ENCODE results near the gene AP1M1.

- TF ChIP-seq, protein P1, sequence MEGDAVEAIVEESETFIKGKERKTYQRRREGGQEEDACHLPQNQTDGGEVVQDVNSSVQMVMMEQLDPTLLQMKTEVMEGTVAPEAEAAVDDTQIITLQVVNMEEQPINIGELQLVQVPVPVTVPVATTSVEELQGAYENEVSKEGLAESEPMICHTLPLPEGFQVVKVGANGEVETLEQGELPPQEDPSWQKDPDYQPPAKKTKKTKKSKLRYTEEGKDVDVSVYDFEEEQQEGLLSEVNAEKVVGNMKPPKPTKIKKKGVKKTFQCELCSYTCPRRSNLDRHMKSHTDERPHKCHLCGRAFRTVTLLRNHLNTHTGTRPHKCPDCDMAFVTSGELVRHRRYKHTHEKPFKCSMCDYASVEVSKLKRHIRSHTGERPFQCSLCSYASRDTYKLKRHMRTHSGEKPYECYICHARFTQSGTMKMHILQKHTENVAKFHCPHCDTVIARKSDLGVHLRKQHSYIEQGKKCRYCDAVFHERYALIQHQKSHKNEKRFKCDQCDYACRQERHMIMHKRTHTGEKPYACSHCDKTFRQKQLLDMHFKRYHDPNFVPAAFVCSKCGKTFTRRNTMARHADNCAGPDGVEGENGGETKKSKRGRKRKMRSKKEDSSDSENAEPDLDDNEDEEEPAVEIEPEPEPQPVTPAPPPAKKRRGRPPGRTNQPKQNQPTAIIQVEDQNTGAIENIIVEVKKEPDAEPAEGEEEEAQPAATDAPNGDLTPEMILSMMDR (IDR thresholded peaks at IDR 0.05), result no peak
- no peak for TF ChIP-seq POLR2A (IDR thresholded peaks at IDR 0.05)
Measured at GRCh38 chr19:16266586-16266942, 68.9 kb downstream of the AP1M1 start.

Data from heart left ventricle (tissue), 13 donors.